Memory B cell (primary cell): Measurements from ENCODE around the gene CFAP74.
"Not testable (repeated sequence)": the region's sequence is repeated elsewhere in the genome, so short reads cannot be mapped to it uniquely, and the experiment has no call there.

Source experiments
- ATAC-seq: fragments of 150-1000 bp; cut with Tn5 transposase; 2 replicates; pipeline ENCODE4 v1.10.0; 2021; ENCODE audit warnings: low read depth, mild to moderate bottlenecking, moderate library complexity
- DNase-seq, 2 donors: peaks; one replicate each; pipeline ENCODE4 v3.0.0; 2022; ENCODE audit warnings: low spot score in 2 of 2
- H3K27ac Mint-ChIP-seq: one replicate; pipeline ENCODE4 v1.8.0; 2022; ENCODE audit warnings: mild to moderate bottlenecking, moderate library complexity, mixed read lengths
- H3K27me3 Mint-ChIP-seq: one replicate; pipeline ENCODE4 v1.8.0; 2022; ENCODE audit warnings: mixed read lengths
- H3K36me3 Mint-ChIP-seq: one replicate; pipeline ENCODE4 v1.8.0; 2022; ENCODE audit warnings: mild to moderate bottlenecking, mixed read lengths
- H3K4me1 Mint-ChIP-seq: one replicate; pipeline ENCODE4 v1.8.0; 2022; ENCODE audit warnings: mixed read lengths
- H3K4me3 Mint-ChIP-seq: one replicate; pipeline ENCODE4 v1.8.0; 2022; ENCODE audit warnings: mild to moderate bottlenecking, moderate library complexity, mixed read lengths
- H3K9me3 Mint-ChIP-seq: one replicate; pipeline ENCODE4 v1.8.0; 2022; ENCODE audit warnings: mixed read lengths

CFAP74 gene

GRCh38 chr1:1941868-1942752, 61.5 kb downstream of the CFAP74 start:
- H3K36me3 Mint-ChIP-seq, result no peaks in the 10 kb centered on the region
- DNase-seq, result no peak
- no peak for ATAC-seq
- peaks cover 9% of the 10 kb centered on the region for H3K4me1 Mint-ChIP-seq
- H3K27ac Mint-ChIP-seq, result no peak overlapping the region
- no peak overlapping the region for H3K4me3 Mint-ChIP-seq
- no peaks in the 10 kb centered on the region for H3K9me3 Mint-ChIP-seq
- peaks cover 10% of the 10 kb centered on the region for H3K27me3 Mint-ChIP-seq

DNA sequence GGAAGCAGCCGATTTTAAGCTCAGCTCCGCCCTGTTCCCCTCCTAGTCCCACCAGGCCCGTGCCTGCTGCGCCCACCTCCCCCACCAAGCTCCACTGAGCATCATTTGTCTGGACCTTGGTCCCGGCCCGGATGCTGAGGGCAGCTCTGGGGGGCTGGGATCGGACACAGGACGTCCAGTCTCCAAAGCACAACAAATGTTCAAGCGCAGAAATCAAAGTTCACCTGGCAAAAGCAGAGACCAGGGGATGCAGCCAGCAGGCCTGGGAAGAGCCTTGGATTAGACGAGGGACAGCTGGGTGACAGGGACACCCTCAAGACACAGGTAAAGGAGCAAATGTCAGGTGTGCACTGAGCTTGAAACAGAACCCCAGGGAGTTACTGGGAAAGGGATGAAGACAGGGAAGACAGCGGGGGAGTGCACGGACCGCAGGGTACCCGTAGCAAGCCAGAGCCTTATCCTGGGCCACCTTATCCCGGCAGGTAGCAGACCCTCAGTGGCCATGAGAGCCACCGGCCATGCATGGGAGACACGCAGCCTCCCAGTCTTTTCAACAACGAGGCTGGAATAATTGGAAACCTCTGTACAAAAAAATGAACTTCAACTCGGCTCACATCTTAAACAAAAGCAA, 62.3 kb downstream of the CFAP74 start:
- H3K4me1 Mint-ChIP-seq, result peaks cover 9% of the 10 kb centered on the region
- no peaks in the 10 kb centered on the region for H3K36me3 Mint-ChIP-seq
- DNase-seq (no peak), ATAC-seq (no peak)
- H3K9me3 Mint-ChIP-seq, result no peaks in the 10 kb centered on the region
- no peak overlapping the region for H3K4me3 Mint-ChIP-seq
- no peak overlapping the region for H3K27ac Mint-ChIP-seq
- peaks cover 8% of the 10 kb centered on the region for H3K27me3 Mint-ChIP-seq

DNA sequence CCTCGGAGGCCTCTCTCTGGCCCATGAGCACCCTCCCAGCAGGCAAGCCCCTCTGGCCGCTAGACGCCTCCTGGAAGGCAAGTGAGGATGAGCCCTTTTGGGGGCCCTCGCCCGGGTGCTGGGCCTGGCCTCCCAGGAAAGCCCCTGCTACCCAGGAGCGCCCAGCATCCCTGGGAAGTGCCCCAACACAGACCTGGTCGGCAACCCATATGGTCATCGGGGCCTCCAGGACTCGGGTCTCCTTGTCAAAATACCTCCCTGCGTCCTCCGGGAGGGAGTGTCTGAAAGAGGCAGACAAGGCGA, 63.5 kb downstream of the CFAP74 start:
- peaks cover 9% of the 10 kb centered on the region for H3K4me1 Mint-ChIP-seq
- H3K9me3 Mint-ChIP-seq, result no peaks in the 10 kb centered on the region
- H3K4me3 Mint-ChIP-seq, result no peak overlapping the region
- no peaks in the 10 kb centered on the region for H3K36me3 Mint-ChIP-seq
- no peak overlapping the region for H3K27ac Mint-ChIP-seq
- DNase-seq, result no peak
- no peak for ATAC-seq
- H3K27me3 Mint-ChIP-seq, result peaks cover 4% of the 10 kb centered on the region

DNA sequence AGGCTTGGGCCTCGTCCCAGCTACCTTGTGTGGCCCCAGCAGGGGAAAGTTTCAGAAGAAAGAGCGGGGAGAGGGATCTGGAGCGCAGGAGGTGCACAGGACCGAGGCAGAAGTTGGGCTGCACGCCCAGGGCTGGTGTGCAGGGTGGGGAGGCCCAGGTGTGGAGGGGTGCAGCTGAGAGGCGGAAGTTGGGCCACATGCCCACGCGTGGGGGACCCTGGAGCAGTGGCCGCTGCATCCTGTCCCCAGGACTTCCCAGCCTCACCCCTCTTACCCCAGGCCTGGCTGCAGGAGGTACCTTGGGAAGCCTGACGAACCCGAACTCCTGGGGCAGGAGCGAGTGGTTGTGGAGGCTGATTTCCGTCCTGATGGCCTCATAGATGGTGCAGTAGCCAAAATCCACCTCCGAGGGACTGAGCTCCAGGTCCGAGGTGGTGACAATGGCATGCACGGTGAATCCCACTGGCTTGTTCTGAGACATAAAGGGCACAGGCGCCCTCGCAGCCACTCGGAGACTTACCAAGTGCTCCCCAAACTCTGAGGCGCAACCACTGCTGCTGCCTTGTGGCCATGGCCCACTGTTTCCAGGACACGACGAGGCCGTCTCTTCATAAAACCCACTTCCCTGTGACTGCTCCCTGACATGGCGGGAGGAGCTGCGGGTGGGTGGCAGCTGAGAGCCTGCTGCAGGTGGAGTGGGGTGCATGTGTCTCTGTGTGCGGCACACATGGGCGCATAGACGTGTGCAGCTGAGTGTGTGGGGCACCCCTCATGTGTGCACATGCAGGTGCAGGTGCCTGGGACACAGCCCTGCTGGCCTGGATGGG, 64.1 kb downstream of the CFAP74 start:
- no peak overlapping the region for H3K27ac Mint-ChIP-seq
- H3K9me3 Mint-ChIP-seq, result peaks cover 5% of the 10 kb centered on the region
- H3K27me3 Mint-ChIP-seq, result peaks cover 4% of the 10 kb centered on the region
- H3K36me3 Mint-ChIP-seq, result no peaks in the 10 kb centered on the region
- DNase-seq, result no peak
- no peak for ATAC-seq
- no peak overlapping the region for H3K4me3 Mint-ChIP-seq
- peaks cover 9% of the 10 kb centered on the region for H3K4me1 Mint-ChIP-seq

GRCh38 chr1:1938613-1939295, 64.8 kb downstream of the CFAP74 start:
- ATAC-seq (no peak), DNase-seq (no peak)
- peaks cover 6% of the 10 kb centered on the region for H3K4me1 Mint-ChIP-seq
- H3K36me3 Mint-ChIP-seq, result no peaks in the 10 kb centered on the region
- H3K9me3 Mint-ChIP-seq, result peaks cover 8% of the 10 kb centered on the region
- H3K4me3 Mint-ChIP-seq, result no peak overlapping the region
- no peak overlapping the region for H3K27ac Mint-ChIP-seq
- H3K27me3 Mint-ChIP-seq, result no peaks in the 10 kb centered on the region

DNA sequence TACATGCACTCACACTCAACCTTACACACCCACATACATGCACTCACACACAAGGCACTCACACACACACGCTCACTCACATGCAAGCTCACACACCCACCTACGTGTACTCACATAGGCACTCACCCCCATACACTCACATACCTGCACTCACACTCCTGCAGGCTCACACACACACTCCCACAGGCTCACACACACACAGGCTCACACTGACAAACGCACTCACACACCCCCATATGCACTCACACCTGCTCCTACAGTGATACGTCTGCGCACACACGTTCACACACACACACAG, 65.4 kb downstream of the CFAP74 start:
- peaks cover 6% of the 10 kb centered on the region for H3K4me1 Mint-ChIP-seq
- DNase-seq (no peak), ATAC-seq (no peak)
- H3K4me3 Mint-ChIP-seq, result no peak overlapping the region
- peaks cover 8% of the 10 kb centered on the region for H3K9me3 Mint-ChIP-seq
- no peak overlapping the region for H3K27ac Mint-ChIP-seq
- no peaks in the 10 kb centered on the region for H3K36me3 Mint-ChIP-seq
- no peaks in the 10 kb centered on the region for H3K27me3 Mint-ChIP-seq

- ATAC-seq, result no peak
- Mint-ChIP-seq H3K36me3 (no peaks in the 10 kb centered on the region), H3K27ac (no peak overlapping the region), H3K4me1 (peaks cover 2% of the 10 kb centered on the region), H3K9me3 (peaks cover 8% of the 10 kb centered on the region), H3K27me3 (no peaks in the 10 kb centered on the region), H3K4me3 (no peak overlapping the region)
- DNase-seq, result no peak
Measured at GRCh38 chr1:1937549-1938275, 65.9 kb downstream of the CFAP74 start.

DNA sequence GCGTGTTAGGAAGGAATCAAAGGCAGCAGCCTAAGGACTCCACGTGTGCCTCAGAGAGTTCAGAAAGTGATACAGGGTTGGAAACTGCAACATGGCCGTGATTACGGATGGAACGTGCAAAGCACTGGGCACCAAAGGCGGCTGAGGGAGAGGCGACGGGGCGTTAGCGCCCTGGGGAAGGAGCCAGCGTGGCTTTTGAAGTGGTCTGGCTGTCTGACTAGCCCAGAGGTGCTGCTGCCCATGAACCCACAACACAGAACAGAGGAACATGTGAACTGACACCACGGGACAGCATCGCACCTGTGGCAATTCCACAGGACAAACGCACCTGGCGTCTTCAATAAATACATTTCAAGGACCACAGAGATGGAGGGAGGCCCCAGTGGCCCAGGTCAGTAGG, 66.5 kb downstream of the CFAP74 start:
- Mint-ChIP-seq H3K4me1 (peaks cover 2% of the 10 kb centered on the region), H3K27ac (no peak overlapping the region), H3K27me3 (no peaks in the 10 kb centered on the region), H3K9me3 (peaks cover 8% of the 10 kb centered on the region), H3K4me3 (no peak overlapping the region), H3K36me3 (no peaks in the 10 kb centered on the region)
- DNase-seq (no peak), ATAC-seq (no peak)

DNA sequence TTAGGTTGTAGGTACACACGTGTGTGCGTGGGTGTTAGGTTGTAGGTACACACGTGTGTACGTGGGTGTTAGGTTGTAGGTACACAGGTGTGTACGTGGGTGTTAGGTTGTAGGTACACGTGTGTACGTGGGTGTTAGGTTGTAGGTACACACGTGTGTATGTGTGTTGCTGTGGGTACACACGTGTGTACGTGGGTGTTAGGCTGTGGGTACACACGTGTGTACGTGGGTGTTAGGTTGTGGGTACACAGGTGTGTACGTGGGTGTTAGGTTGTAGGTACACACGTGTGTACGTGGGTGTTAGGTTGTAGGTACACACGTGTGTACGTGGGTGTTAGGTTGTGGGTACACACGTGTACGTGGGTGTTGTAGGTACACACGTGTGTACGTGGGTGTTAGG, 68.7 kb downstream of the CFAP74 start:
- H3K36me3 Mint-ChIP-seq, ATAC-seq, H3K27ac Mint-ChIP-seq, H3K4me3 Mint-ChIP-seq, H3K9me3 Mint-ChIP-seq, DNase-seq, H3K4me1 Mint-ChIP-seq, H3K27me3 Mint-ChIP-seq: not testable (repeated sequence)

DNA sequence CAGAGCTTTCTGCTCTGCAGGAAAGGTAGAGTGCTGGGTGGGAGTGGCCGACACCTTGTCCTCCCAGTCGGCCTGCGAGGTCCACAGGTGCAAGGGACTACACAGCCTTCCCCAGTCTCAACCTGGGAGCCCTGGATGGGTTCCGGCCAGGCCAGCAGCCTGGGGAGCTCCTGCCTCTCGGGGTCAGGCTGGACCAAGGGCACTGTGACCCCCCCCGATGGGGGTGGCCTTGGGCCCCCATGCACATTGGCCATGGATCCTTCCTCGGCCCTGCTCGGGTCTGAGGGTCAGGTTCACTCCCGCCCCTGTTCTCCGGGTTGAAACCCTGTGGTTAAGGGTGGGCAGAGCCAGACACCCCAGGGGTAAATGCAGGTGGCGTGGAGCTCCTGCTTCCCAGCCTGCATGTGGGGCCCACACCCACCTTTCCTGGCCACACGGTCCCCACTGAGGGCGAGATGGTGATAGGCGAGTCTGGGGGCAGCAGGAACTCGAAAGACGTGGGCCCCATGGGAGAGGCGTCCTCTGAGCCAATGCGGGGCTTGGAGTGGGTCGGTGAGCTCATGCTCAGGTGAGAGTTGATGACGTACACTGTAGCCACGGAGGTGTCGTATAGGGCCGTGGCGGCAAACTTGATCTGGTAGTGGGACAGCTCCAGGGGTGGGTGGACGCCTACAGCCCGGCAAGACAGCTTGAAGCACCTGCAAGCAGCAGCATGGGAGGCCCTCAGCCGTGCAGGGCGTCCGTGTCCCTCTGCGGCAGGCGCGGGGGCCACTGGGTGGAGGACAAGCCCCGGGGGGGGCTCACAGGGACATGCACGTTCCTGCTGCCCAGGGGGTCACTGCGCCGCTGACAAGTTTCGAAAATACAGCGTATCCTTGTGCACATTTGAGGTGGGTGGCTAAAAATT, 73.7 kb downstream of the CFAP74 start:
- peaks cover 7% of the 10 kb centered on the region for H3K9me3 Mint-ChIP-seq
- DNase-seq, result no peak
- no peaks in the 10 kb centered on the region for H3K36me3 Mint-ChIP-seq
- peaks cover 3% of the 10 kb centered on the region for H3K27me3 Mint-ChIP-seq
- no peak overlapping the region for H3K4me3 Mint-ChIP-seq
- no peak overlapping the region for H3K27ac Mint-ChIP-seq
- ATAC-seq, result no peak
- H3K4me1 Mint-ChIP-seq, result peaks cover 5% of the 10 kb centered on the region

GRCh38 chr1:1929102-1929638, 74.4 kb downstream of the CFAP74 start:
- Mint-ChIP-seq H3K9me3 (no peaks in the 10 kb centered on the region), H3K4me1 (peaks cover 6% of the 10 kb centered on the region), H3K36me3 (no peaks in the 10 kb centered on the region), H3K4me3 (no peak overlapping the region), H3K27me3 (peaks cover 7% of the 10 kb centered on the region), H3K27ac (no peak overlapping the region)
- no peak for DNase-seq
- no peak for ATAC-seq

- Mint-ChIP-seq H3K27me3 (peaks cover 7% of the 10 kb centered on the region), H3K4me3 (no peak overlapping the region), H3K4me1 (peaks cover 6% of the 10 kb centered on the region), H3K27ac (no peak overlapping the region), H3K36me3 (no peaks in the 10 kb centered on the region), H3K9me3 (no peaks in the 10 kb centered on the region)
- DNase-seq (no peak), ATAC-seq (no peak)
Measured at GRCh38 chr1:1928231-1929101, 75.1 kb downstream of the CFAP74 start.
